GM12878 (cell line): ENCODE measurements around the gene GORASP1. TPM values are rescaled to one million over a fixed set of nuclear protein-coding genes. Genes with fewer than 3 reads are reported as not detected.
A peak's percentile ranks its signal among the peaks of the same experiment; 100 is the strongest.

Experiments used
- ATAC-seq: fragments of 200-7000 bp; cut with Tn5 transposase; 3 replicates; pipeline ENCODE4 v1.9.1; 2020; ENCODE audit warnings: mild to moderate bottlenecking, moderate library complexity
- BruUV-seq: library from RNA; stranded (reverse); fragments of 400-500 nt; replicated peaks from 2 replicates; lab custom pipeline; 2021; lab: Mats Ljungman, UMichigan
- CTCF ChIA-PET: fragments of 300-600 bp; sonication (Branson Sonifier 250); formaldehyde crosslinking; extraction: SDS; loops from one replicate; lab custom pipeline; 2021; ENCODE audit warnings: inconsistent platforms; lab: Yijun Ruan, JAX
- POLR2A ChIA-PET: fragments of 350-600 bp; formaldehyde crosslinking; extraction: SDS; loops from one replicate; lab custom pipeline; 2021; ENCODE audit warnings: inconsistent platforms; lab: Charles Lee
- RAD21 ChIA-PET: fragments of 300-600 bp; sonication (Branson Sonifier 250); formaldehyde crosslinking; loops from one replicate; lab custom pipeline; 2023; ENCODE audit warnings: antibody characterized with exemption; ENCODE audit not compliant: unreplicated experiment; lab: Charles Lee
- SMC1A ChIA-PET: fragments of 300-600 bp; sonication (Branson Sonifier 250); formaldehyde crosslinking; loops from one replicate; lab custom pipeline; 2023; ENCODE audit not compliant: unreplicated experiment, uncharacterized antibody; lab: Charles Lee
- DNase-seq: peaks from one replicate; pipeline ENCODE4 v3.0.0-alpha.2; 2011; ENCODE audit warnings: low read depth, low spot score
- FAIRE-seq: peaks from 3 replicates; lab custom pipeline; 2011; peaks lifted over from hg19 to GRCh38; lab: Jason Lieb, UNC
- H2AFZ ChIP-seq: 2 replicates; pipeline ENCODE4 v1.6.0; 2011; ENCODE audit warnings: low read depth, low read length, control low read depth; ENCODE audit not compliant: control insufficient read depth
- H3K27ac ChIP-seq: 2 replicates; pipeline ENCODE4 v1.5.1; 2011; ENCODE audit warnings: control low read depth; ENCODE audit not compliant: control insufficient read depth, insufficient read depth
- H3K27me3 ChIP-seq, 2 experiments: replicated peaks in 1 of 2; 2 replicates each; pipeline versions ENCODE4 v1.6.0 to v1.6.1; 2011; ENCODE audit warnings: low read length in 1 of 2; ENCODE audit not compliant: control insufficient read depth in 2 of 2, insufficient read depth in 2 of 2
- H3K36me3 ChIP-seq, 2 experiments: 2 replicates each; pipeline ENCODE4 v1.5.1; 2011; ENCODE audit warnings: low read length in 1 of 2; ENCODE audit not compliant: control insufficient read depth in 2 of 2, insufficient read depth in 2 of 2
- H3K4me1 ChIP-seq: 2 replicates; pipeline ENCODE4 v1.6.1; 2011; ENCODE audit warnings: mild to moderate bottlenecking, low read length, moderate library complexity, mixed read lengths; ENCODE audit not compliant: control insufficient read depth, insufficient read depth
- H3K4me2 ChIP-seq: 2 replicates; pipeline ENCODE4 v1.6.0; 2011; ENCODE audit warnings: control low read depth; ENCODE audit not compliant: control insufficient read depth, insufficient read depth
- H3K4me3 ChIP-seq: fragments of 200-600 bp; sonication (generic); 2 replicates; pipeline ENCODE4 v1.5.1; 2016
- H3K79me2 ChIP-seq: 2 replicates; pipeline ENCODE4 v1.6.0; 2011; ENCODE audit warnings: low read length; ENCODE audit not compliant: control insufficient read depth, insufficient read depth
- H3K9ac ChIP-seq: 2 replicates; pipeline ENCODE4 v1.8.0; 2011; ENCODE audit warnings: low read length, control low read depth, mixed read lengths; ENCODE audit not compliant: control insufficient read depth, insufficient read depth
- H3K9me3 ChIP-seq: replicated peaks from 3 replicates; pipeline ENCODE4 v1.5.1; 2011; ENCODE audit warnings: mild to moderate bottlenecking, low read length; ENCODE audit not compliant: control insufficient read depth, insufficient read depth
- H4K20me1 ChIP-seq: 2 replicates; pipeline ENCODE4 v1.6.0; 2011; ENCODE audit not compliant: control insufficient read depth, insufficient read depth
- BCLAF1 ChIP-seq: fragments of 450-650 bp; IDR thresholded peaks from 2 replicates; pipeline ENCODE4 v1.6.1; 2017; ENCODE audit warnings: antibody characterized with exemption, mild to moderate bottlenecking, moderate library complexity
- CHD1 ChIP-seq: IDR thresholded peaks from 2 replicates; pipeline ENCODE4 v1.6.1; 2012; ENCODE audit warnings: low read depth, low read length, improper control_type of control experiment
- MTA2 ChIP-seq: fragments of 450-650 bp; IDR thresholded peaks from 2 replicates; pipeline ENCODE4 v1.6.1; 2016; ENCODE audit warnings: low read depth, mild to moderate bottlenecking, moderate library complexity
- POLR2AphosphoS5 ChIP-seq: IDR thresholded peaks from 2 replicates; pipeline ENCODE4 v1.6.1; 2011; ENCODE audit warnings: mild to moderate bottlenecking, low read length, inconsistent platforms
- REST ChIP-seq: IDR thresholded peaks from 2 replicates; pipeline ENCODE4 v1.6.1; 2012; ENCODE audit warnings: mild to moderate bottlenecking, low read depth, low read length
- SMARCA5 ChIP-seq: fragments of 450-650 bp; IDR thresholded peaks from 2 replicates; pipeline ENCODE4 v1.6.1; 2017; ENCODE audit warnings: mild to moderate bottlenecking
- SRF ChIP-seq, 2 experiments: IDR thresholded peaks; 2 replicates each; pipeline ENCODE4 v1.6.1; 2011; ENCODE audit warnings: low read depth in 2 of 2, low read length in 2 of 2, mild to moderate bottlenecking in 1 of 2, moderate library complexity in 1 of 2
- ZNF687 ChIP-seq: fragments of 450-650 bp; IDR thresholded peaks from 2 replicates; pipeline ENCODE4 v1.6.1; 2017; ENCODE audit warnings: mild to moderate bottlenecking, moderate library complexity
- WGBS: methylation state at CpG from one replicate; pipeline ENCODE4 v1.1.6; 2016; ENCODE audit warnings: low lambda C conversion rate; ENCODE audit not compliant: insufficient replicate concordance, insufficient coverage; ENCODE audit errors: missing lambda C conversion rate; 5-methylcytosine and 5-hydroxymethylcytosine counted together
- in situ Hi-C: fragments of 300-500 bp; cut with MboI; formaldehyde crosslinking; loops from 9 replicates; pipeline ENCODE4 v1.14.3; 2018; ENCODE audit warnings: mixed read lengths
- intact Hi-C: fragments of 100-400 bp; cut with micrococcal nuclease; formaldehyde crosslinking; loops from one replicate; pipeline ENCODE4 v1.14.2; 2022; ENCODE audit not compliant: unreplicated experiment
- polyA plus RNA-seq, 11 experiments: library from polyadenylated mRNA; depleted of rRNA in 4 of 11; unstranded in 6 of 11; stranded (reverse) in 5 of 11; fragments of >200 nt; fragmentation: Nextera tagmentation in 4 of 11; fragmentation: Illumina TruSeq in 1 of 11; extraction: Ambion mirVana in 4 of 11; extraction: Trizol in 1 of 11; gene quantifications; 1 replicate in 1 of 11; 2 replicates in 10 of 11; pipeline versions ENCODE4 v1.2.1 to v1.2.3, GENCODE V29; 2011 to 2016; ENCODE audit warnings: inconsistent platforms in 2 of 11, missing spikeins in 2 of 11, low read depth in 1 of 11
- total RNA-seq, 4 experiments: library from RNA; depleted of rRNA in 3 of 4; stranded (reverse); fragments of >200 nt in 3 of 4; fragmentation: Illumina TruSeq in 1 of 4; extraction: Trizol in 1 of 4; gene quantifications; 2 replicates each; pipeline versions ENCODE4 v1.2.1 to v1.2.3, GENCODE V29; 2013 to 2021

Gene GORASP1
- total and polyA plus RNA-seq, 10 of the 15 experiments (the other 5 are each of a cell fraction or from before 2014, with no cell fraction given): 3.6 to 32.7 (median 23.2) TPM

- H3K79me2 ChIP-seq: peaks cover 13% of the 10 kb centered on the region
- in situ Hi-C loops (no loop called here), intact Hi-C loops (no loop called here)
- POLR2A ChIA-PET: no interaction called here
- H3K27me3 ChIP-seq: no peaks in the 10 kb centered on the region
- H3K4me2 ChIP-seq: no peak overlapping the region
- DNase-seq (no peak), FAIRE-seq (no peak), ATAC-seq (peak; percentile 9)
- H3K9me3 ChIP-seq: no peaks in the 10 kb centered on the region
- 91% methylated on average over 2 of the region's 2 CpGs for WGBS
- RAD21 ChIA-PET: interaction anchor here (0.6 kb wide), 1 partner anchor 49 kb away, joined by 3 read pairs; no protein-coding TSS in a partner anchor
- H3K9ac ChIP-seq: no peak overlapping the region
- no peaks in the 10 kb centered on the region; the same call in 1 of the 2 replicates for H3K4me1 ChIP-seq
- TF ChIP-seq MTA2: no peak
- TF ChIP-seq SMARCA5: no peak
- no peak for TF ChIP-seq SRF (IDR thresholded peaks at IDR 0.05; ENCODE audit: low read depth in 2 of 2, low read length in 2 of 2)
- TF ChIP-seq ZNF687: no peak
- TF ChIP-seq REST: no peak
- TF ChIP-seq CHD1: no peak
- no peak for TF ChIP-seq BCLAF1
- peak; percentile 14; the same call in 1 of the 2 replicates for TF ChIP-seq POLR2AphosphoS5
- SMC1A ChIA-PET: no interaction called here
- CTCF ChIA-PET: interaction anchor here (0.7 kb wide), 1 partner anchor 15 kb away, joined by 3 read pairs; no protein-coding TSS in a partner anchor
- H3K27ac ChIP-seq: no peak overlapping the region
- no peaks in the 10 kb centered on the region; the same call in 1 of the 2 replicates for H4K20me1 ChIP-seq
- no peak overlapping the region for H3K4me3 ChIP-seq
- H3K36me3 ChIP-seq: peaks cover 17 to 30% of the 10 kb centered on the region in 2 experiments
- H2AFZ ChIP-seq: no peak overlapping the region
- no TSS peak for BruUV-seq
Observed at GRCh38 chr3:39140341-39140971, 33.0 kb upstream of the GORASP1 start.
